ENCODE measurements around the gene NFAM1. TPM values are rescaled to one million over a fixed set of nuclear protein-coding genes. Genes with fewer than 3 reads are reported as not detected.

The NFAM1 gene
- total RNA-seq, 4 donors from 2014 or later: 0.26 to 1.1 (median 0.64) TPM; not detected in 1

DNA sequence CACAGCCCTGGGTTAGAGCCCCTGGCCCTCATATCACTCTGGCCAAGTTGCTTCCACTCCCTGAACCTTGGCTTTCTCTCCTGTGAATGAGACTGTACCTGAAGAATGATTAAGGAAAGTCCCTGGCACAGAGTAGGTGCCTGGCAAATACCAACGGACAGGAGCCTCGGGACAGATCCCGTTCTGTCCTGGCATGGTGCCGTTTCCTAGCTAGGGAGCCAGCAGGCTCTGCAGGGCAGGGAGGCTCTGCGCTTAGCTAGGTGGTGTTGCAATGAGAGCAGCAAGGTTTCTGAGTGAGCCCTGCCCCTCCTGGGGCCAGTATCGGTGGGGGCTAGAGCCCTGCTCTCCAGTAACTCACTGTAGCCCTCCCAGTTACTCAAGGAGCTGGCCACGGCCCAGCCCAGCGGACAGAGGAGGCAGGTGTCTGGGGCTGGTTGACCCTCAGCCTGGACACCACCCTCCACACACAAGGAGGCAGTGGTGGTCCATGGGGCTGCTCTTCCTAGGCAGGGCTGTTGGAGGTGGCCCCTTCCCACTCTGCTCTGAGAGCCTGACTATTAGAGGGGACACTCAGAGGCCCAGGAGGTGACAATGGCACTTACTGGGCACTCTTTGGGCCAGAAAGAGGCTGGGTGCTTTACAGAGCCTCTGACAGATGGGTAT is 74.4 kb downstream of the NFAM1 start:
- Histone ChIP-seq H3K27me3 (no peaks in the 10 kb centered on the region), H3K4me3 (no peak overlapping the region), H3K9me3 (no peaks in the 10 kb centered on the region), H3K36me3 (no peaks in the 10 kb centered on the region), H3K27ac (no peak overlapping the region), H3K4me1 (no peaks in the 10 kb centered on the region)
- TF ChIP-seq, protein P1, sequence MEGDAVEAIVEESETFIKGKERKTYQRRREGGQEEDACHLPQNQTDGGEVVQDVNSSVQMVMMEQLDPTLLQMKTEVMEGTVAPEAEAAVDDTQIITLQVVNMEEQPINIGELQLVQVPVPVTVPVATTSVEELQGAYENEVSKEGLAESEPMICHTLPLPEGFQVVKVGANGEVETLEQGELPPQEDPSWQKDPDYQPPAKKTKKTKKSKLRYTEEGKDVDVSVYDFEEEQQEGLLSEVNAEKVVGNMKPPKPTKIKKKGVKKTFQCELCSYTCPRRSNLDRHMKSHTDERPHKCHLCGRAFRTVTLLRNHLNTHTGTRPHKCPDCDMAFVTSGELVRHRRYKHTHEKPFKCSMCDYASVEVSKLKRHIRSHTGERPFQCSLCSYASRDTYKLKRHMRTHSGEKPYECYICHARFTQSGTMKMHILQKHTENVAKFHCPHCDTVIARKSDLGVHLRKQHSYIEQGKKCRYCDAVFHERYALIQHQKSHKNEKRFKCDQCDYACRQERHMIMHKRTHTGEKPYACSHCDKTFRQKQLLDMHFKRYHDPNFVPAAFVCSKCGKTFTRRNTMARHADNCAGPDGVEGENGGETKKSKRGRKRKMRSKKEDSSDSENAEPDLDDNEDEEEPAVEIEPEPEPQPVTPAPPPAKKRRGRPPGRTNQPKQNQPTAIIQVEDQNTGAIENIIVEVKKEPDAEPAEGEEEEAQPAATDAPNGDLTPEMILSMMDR (IDR thresholded peaks at IDR 0.05): no peak
- no peak for TF ChIP-seq POLR2A (IDR thresholded peaks at IDR 0.05)
- DNase-seq: no peak
- intact Hi-C loops (cut with DNase I; ENCODE audit: low total_unique reads): no loop called here

DNA sequence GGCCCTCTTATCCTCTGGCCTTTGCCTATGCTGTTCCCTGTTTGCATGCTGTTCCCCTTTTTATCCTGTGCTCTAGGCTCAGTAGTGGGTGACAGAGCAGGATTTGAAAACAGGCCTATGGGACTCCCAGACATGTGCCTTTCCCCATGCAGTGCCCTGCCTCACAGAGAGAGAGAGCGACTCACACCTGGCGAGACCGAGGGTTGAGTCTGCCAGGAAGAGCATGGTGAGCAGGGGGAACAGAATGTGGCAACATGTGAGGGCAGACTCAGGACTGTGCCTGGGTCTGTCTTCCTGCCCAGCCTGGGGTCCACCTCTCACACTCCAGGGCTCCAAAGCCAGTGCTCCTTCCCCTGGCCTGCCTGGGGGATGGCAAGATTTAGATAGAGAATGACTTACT is 75.0 kb downstream of the NFAM1 start:
- Histone ChIP-seq H3K36me3 (no peaks in the 10 kb centered on the region), H3K4me1 (no peaks in the 10 kb centered on the region), H3K27me3 (no peaks in the 10 kb centered on the region), H3K4me3 (no peak overlapping the region), H3K27ac (no peak overlapping the region), H3K9me3 (no peaks in the 10 kb centered on the region)
- no peak for DNase-seq
- intact Hi-C loops (cut with DNase I; ENCODE audit: low total_unique reads): no loop called here
- TF ChIP-seq, protein P1 (IDR thresholded peaks at IDR 0.05): no peak
- TF ChIP-seq POLR2A (IDR thresholded peaks at IDR 0.05): no peak

DNA sequence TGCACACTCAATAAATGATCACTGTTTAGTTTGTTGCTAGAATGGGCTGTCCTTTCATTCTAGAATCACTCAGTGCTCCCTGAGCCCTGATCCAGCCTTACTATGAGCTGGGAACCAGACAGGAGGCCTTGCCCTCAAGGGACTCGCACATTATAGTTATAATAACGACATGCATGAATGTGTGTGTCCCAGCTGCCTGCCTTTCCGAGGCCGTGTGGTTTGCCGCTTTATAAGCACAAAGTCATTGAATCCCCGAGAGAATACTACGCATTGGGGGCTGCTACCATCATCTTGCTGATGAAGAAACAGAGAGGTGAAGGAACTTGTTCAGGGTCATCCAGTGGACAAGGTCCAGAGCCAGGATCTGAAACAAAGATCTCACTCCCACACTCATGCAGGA is 75.7 kb downstream of the NFAM1 start:
- no peaks in the 10 kb centered on the region for H3K27me3 ChIP-seq
- TF ChIP-seq, protein P1 (IDR thresholded peaks at IDR 0.05): no peak
- TF ChIP-seq POLR2A (IDR thresholded peaks at IDR 0.05): no peak
- H3K4me1 ChIP-seq: no peaks in the 10 kb centered on the region
- intact Hi-C loops (cut with DNase I; ENCODE audit: low total_unique reads): no loop called here
- H3K9me3 ChIP-seq: no peaks in the 10 kb centered on the region
- no peaks in the 10 kb centered on the region for H3K36me3 ChIP-seq
- DNase-seq: no peak
- H3K4me3 ChIP-seq: no peak overlapping the region
- no peak overlapping the region for H3K27ac ChIP-seq

DNA sequence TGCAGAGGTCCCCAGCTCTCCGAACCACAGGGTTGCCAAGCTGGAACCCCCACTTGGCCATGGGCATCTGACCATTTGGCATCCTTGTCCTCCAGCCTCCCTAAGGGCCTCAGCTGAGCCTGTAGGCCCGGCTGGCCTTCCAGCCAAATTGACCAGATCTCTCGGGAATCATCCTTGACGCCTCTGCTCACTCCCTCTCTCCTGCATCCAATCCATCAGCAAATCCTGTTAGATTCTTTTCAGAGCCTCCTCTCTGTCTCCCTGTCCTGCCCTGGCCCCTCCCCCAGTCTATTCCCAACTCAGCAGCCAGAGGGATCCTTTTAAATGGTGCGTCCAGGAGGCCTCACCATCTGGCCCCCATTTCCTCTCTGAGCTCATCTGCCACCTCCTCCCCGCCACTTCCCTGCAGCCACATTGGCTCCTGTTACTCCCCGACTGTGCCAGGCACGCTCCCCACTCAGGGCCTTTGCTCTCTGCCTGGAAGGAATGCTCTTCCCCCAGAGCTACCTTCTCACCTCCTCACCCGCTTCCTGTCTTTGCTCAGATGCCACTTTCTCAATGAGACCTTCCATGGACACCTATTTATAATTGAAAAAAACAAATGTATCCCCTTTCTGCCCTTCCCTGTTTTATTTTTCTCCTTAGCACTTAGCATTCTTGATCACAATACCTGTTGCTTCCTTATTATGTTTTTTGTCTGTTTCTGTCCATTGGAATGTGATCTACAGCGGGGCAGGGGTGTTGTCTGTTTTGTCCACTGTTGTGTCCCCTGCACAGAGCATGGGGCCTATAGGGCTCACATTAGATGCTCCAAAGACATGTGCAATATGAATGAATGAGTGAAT is 78.1 kb downstream of the NFAM1 start:
- intact Hi-C loops (cut with DNase I; ENCODE audit: low total_unique reads): no loop called here
- Histone ChIP-seq H3K4me1 (no peaks in the 10 kb centered on the region), H3K4me3 (no peak overlapping the region), H3K9me3 (no peaks in the 10 kb centered on the region), H3K27ac (no peak overlapping the region), H3K27me3 (no peaks in the 10 kb centered on the region), H3K36me3 (no peaks in the 10 kb centered on the region)
- DNase-seq: no peak
- TF ChIP-seq, protein P1 (IDR thresholded peaks at IDR 0.05): no peak
- TF ChIP-seq POLR2A (IDR thresholded peaks at IDR 0.05): no peak

DNA sequence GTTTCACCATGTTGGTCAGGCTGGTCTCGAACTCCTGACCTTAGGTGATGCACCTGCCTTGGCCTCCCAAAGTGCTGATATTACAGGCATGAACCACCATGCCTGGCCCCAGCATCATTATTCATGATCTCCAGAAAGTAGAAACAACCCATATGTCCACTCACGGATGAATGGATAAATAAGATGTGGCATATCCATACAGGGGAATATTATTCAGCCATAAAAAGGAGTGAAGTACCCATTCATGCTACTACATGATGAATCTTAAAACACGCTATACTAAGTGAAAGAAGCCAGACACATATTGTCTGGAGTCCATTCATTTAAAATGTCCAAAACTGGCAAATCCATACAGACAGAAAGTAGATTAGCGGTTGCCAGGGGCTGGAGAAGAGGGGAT is 81.8 kb downstream of the NFAM1 start:
- Histone ChIP-seq H3K9me3 (no peaks in the 10 kb centered on the region), H3K27ac (no peak overlapping the region), H3K4me1 (no peaks in the 10 kb centered on the region), H3K36me3 (no peaks in the 10 kb centered on the region), H3K4me3 (no peak overlapping the region), H3K27me3 (no peaks in the 10 kb centered on the region)
- DNase-seq: no peak
- TF ChIP-seq POLR2A (IDR thresholded peaks at IDR 0.05): no peak
- TF ChIP-seq, protein P1 (IDR thresholded peaks at IDR 0.05): no peak
- intact Hi-C loops (cut with DNase I; ENCODE audit: low total_unique reads): no loop called here

Measured in uterus (tissue), 4 donors.